ENCODE data around the gene AHNAK. TPM values are rescaled to one million over a fixed set of nuclear protein-coding genes. Genes with fewer than 3 reads are reported as not detected.

The AHNAK gene
- total RNA-seq, 1 donor, result 281 TPM

DNA sequence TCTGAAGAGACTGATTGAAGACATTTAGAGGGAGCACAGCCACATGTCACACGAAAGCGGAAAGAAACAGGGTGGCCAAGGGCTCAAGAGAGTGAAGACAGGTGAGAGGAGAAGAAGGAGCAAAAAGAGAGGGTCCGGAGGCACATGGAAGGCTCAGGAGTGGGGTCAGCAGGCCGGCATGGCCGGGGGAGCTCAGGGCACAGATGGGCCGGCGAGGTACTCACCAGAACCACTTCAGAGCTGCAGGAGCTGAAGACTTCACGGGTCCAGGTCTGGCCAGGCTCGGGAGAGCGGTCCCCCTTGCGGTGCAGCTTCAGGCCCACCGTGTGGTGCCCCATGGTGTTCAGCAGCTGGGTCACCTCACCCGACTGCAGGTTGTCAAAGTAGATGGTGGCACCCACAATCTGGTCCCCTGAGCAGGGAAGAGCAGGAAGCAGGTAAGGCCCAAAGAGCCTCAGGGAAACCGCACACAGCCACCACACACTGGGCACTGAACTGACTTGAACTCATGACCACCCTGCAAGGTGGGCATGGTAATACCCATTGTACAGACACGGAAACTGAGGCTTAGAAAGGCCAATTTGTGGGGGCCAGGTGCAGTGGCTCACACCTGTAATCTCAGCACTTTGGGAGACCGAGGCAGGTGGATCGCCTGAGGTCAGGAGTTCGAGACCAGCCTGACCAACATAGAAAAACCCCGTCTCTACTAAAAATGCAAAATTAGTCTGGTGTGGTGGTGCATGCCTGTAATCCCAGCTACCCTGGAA, 11.6 kb downstream of the AHNAK start:
- Histone ChIP-seq H3K4me1 (ENCODE audit: insufficient read depth, low read length) (peaks cover 22% of the 10 kb centered on the region), H3K27me3 (ENCODE audit: insufficient read depth, low read length) (no peaks in the 10 kb centered on the region), H3K9me3 (ENCODE audit: low read depth, low read length) (no peaks in the 10 kb centered on the region), H3K4me3 (ENCODE audit: low read length) (no peak overlapping the region)

DNA sequence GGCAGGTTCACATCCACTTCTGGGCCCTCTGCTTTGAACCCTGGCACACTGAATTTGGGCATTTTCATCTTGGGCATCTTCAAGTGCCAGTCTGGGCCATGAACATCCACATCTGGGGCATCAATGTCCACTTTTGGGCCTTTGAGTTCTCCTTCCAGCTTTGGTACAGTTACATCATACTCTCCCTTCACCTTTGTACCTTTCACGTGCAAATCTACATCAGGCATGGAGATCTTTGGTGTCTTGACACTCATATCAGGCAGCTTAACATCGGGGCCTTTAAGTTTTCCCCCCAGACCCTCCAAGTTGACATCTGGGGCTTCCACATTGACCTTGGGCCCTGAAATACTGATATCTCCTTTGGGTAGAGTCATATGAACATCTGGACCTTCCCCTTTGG, 14.5 kb downstream of the AHNAK start:
- Histone ChIP-seq H3K4me3 (ENCODE audit: low read length) (no peak overlapping the region), H3K27me3 (ENCODE audit: insufficient read depth, low read length) (no peaks in the 10 kb centered on the region), H3K4me1 (ENCODE audit: insufficient read depth, low read length) (no peaks in the 10 kb centered on the region), H3K9me3 (ENCODE audit: low read depth, low read length) (no peaks in the 10 kb centered on the region)

DNA sequence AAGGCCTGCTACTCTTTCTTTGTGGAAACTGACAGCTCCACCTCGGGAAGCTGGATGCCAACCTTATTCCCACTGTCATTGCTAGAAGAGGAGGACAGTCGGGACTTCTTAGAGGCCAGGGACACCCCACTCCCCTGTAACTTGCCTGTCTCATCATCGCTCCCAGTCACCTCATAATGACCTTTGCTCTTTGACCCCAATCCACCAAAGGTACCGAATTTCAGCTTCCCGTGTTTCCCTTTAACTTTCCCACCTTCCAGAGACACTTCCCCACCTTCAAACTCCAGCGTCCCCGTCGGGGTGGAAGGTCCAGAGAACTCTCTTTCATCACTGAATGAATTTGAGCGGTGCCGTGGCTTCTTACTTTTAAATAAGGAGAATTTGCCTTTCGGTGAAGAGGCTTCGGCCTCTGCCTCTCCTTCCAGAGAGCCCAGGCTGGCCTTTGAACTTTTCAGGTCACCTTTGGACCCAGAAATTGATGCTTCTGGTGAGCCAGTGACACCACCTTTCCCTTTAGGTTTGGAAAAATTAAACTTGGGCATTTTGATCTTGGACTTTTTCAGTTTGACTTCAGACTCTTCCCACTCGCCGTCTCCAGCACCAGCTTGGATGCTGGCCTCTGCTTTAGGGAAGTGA, 29.8 kb downstream of the AHNAK start:
- no peak overlapping the region for H3K4me3 ChIP-seq (ENCODE audit: low read length)
- no peaks in the 10 kb centered on the region for H3K9me3 ChIP-seq (ENCODE audit: low read depth, low read length)

DNA sequence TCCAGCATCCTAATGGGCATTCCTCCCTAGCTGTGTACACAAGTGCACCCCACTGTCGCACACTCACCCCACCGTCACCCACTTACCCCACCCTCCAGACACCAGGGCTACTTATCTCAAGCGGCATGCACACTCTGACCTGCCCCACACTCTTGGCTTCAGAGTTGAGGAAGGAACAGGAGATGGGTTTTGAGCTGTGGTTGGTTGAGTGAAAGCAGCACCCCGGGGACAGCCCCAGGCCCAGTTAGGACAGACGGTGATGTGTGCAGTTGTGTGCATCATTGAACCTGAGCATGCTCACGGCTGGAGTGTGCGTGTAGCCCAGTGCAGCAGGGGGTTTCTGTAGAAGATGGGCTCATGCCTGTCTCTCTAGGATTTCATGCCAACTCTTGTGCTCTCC, 32.5 kb downstream of the AHNAK start:
- H3K9me3 ChIP-seq (ENCODE audit: low read depth, low read length), result no peaks in the 10 kb centered on the region
- no peak overlapping the region for H3K4me3 ChIP-seq (ENCODE audit: low read length)
- H3K4me1 ChIP-seq (ENCODE audit: insufficient read depth, low read length), result peaks cover 7% of the 10 kb centered on the region
- no peaks in the 10 kb centered on the region for H3K27me3 ChIP-seq (ENCODE audit: insufficient read depth, low read length)

More for the DNA sequence above, 29.8 kb downstream of the AHNAK start:
- Histone ChIP-seq H3K4me1 (ENCODE audit: insufficient read depth, low read length) (peaks cover 3% of the 10 kb centered on the region), H3K27me3 (ENCODE audit: insufficient read depth, low read length) (no peaks in the 10 kb centered on the region)

DNA sequence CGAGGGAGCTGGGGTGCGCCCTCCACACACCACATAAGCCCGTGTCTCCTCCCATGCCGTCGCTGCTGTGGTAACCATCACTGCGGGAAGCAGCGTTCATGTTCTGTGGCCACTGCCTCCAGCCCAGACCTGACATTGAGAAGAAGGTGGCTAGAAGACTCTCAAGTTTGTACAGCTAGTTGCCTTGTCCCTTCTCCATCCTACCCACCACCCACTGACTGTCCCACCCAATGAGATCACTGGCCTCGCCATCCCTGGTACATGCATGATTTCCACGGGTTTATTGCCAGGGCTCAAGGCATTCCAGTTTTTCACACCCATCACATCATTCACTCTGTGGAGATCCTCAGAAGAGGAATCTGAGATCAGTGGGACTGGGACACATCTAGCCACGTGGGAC, 33.0 kb downstream of the AHNAK start:
- no peak overlapping the region for H3K4me3 ChIP-seq (ENCODE audit: low read length)

DNA sequence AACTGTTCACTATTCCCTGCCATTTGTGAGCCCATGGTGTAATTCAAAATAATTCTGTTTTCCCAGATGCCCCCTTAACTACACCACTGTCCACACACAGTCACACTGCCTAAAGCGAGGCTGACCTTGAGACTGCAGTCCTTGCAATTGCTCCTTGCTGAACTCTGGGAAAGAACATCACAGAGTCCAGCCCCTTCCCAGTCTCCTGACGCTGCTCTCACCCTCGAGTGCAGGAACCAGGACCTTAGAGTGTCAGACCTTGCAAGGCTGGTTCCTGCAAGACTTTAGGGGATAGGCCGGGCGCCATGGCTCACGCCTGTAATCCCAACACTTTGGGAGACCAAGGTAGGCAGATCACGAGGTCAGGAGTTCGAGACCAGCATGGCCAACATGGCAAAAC, 33.6 kb downstream of the AHNAK start:
- Histone ChIP-seq H3K4me3 (ENCODE audit: low read length) (no peak overlapping the region), H3K9me3 (ENCODE audit: low read depth, low read length) (no peaks in the 10 kb centered on the region), H3K27me3 (ENCODE audit: insufficient read depth, low read length) (no peaks in the 10 kb centered on the region), H3K4me1 (ENCODE audit: insufficient read depth, low read length) (peaks cover 17% of the 10 kb centered on the region)

More for the DNA sequence above, 33.0 kb downstream of the AHNAK start:
- H3K9me3 ChIP-seq (ENCODE audit: low read depth, low read length), result no peaks in the 10 kb centered on the region
- no peaks in the 10 kb centered on the region for H3K27me3 ChIP-seq (ENCODE audit: insufficient read depth, low read length)
- H3K4me1 ChIP-seq (ENCODE audit: insufficient read depth, low read length), result peaks cover 10% of the 10 kb centered on the region

DNA sequence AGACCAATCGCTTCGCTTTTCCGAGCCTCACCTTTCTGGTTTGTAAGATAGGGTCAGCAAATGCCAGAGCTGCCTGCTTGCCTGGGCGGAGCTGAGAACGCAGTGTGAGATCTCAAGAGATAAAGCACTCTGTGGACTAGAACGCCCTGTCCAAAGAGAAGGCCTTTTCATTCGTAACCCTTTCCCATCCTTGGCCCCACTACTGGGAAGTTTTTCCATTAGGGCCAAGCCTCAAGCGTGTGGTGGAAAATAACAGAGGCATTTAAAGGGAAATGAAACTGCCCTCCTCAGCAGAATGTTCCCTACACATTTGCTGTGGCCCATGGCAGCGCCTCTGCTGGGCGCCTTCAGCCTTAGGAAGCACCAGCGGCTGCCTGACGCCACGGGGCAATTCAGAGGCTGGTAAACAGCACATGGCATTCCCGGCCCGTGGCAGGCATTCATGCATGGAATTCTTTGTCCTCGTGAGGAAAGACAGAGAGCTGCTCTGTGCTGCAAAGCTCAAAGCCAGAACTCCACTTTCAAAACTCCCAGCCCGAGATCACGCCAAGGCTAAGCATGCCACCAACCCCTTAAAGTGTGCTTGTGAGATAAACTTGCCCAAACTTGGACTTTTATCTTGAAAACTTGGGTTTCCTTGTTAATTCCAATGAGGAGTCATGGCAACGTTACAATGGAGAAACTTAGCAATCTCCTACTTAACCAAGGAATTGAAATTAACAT, 38.1 kb downstream of the AHNAK start:
- H3K4me3 ChIP-seq (ENCODE audit: low read length), result no peak overlapping the region
- H3K4me1 ChIP-seq (ENCODE audit: insufficient read depth, low read length), result peaks cover 21% of the 10 kb centered on the region
- H3K9me3 ChIP-seq (ENCODE audit: low read depth, low read length), result no peaks in the 10 kb centered on the region
- no peaks in the 10 kb centered on the region for H3K27me3 ChIP-seq (ENCODE audit: insufficient read depth, low read length)

DNA sequence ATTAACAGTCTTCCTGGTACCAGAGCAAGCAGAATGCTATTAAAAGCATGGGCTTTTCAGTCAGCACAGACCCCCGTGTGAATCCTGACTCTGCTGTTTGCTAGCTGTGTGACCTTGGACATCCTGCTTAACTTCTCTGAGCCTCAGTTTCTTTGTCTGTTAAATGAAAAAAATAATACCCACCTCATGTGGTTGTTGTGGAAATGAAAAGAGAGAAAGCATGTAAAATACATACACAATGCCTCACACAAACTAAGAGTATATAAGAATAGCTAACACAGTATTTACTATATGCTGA, 39.5 kb downstream of the AHNAK start:
- no peaks in the 10 kb centered on the region for H3K27me3 ChIP-seq (ENCODE audit: insufficient read depth, low read length)
- peaks cover 32% of the 10 kb centered on the region for H3K4me1 ChIP-seq (ENCODE audit: insufficient read depth, low read length)
- H3K9me3 ChIP-seq (ENCODE audit: low read depth, low read length), result no peaks in the 10 kb centered on the region
- no peak overlapping the region for H3K4me3 ChIP-seq (ENCODE audit: low read length)

DNA sequence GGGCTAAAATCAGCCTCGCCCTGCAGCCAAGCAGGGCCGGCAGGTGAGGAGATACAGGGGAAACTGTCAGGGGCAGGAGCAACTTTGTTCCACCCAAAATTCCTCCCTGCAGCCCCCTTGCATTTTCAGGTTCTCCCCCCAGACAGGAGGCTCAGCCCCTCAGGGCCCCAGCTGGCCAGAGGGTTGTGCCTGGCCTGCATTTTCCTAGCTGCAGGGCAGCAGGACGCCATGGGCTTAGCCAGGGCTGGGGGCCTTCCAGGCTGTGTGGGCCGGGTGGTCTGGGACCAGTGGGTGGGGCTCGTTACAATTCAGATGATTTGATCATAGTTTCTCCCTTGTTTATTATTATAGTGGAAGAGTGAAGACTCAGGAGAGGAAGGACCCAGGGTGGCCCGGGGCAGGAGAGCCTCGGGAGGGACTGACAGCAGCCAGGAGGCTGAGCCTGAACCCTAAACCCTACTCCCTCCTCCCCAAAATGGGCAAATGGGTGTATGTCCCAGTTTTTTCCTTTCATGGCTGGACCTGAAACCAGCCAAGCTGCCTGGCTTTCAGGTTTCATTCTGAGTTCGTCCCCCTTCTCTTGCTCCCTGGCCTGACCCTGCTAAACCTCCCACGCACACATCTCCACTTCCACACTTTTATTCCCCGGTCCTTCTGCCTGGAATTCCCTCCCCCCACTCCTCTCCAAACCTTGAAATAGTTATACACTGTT, 40.0 kb downstream of the AHNAK start:
- no peaks in the 10 kb centered on the region for H3K9me3 ChIP-seq (ENCODE audit: low read depth, low read length)
- H3K4me3 ChIP-seq (ENCODE audit: low read length), result no peak overlapping the region
- peaks cover 37% of the 10 kb centered on the region for H3K4me1 ChIP-seq (ENCODE audit: insufficient read depth, low read length)
- no peaks in the 10 kb centered on the region for H3K27me3 ChIP-seq (ENCODE audit: insufficient read depth, low read length)

DNA sequence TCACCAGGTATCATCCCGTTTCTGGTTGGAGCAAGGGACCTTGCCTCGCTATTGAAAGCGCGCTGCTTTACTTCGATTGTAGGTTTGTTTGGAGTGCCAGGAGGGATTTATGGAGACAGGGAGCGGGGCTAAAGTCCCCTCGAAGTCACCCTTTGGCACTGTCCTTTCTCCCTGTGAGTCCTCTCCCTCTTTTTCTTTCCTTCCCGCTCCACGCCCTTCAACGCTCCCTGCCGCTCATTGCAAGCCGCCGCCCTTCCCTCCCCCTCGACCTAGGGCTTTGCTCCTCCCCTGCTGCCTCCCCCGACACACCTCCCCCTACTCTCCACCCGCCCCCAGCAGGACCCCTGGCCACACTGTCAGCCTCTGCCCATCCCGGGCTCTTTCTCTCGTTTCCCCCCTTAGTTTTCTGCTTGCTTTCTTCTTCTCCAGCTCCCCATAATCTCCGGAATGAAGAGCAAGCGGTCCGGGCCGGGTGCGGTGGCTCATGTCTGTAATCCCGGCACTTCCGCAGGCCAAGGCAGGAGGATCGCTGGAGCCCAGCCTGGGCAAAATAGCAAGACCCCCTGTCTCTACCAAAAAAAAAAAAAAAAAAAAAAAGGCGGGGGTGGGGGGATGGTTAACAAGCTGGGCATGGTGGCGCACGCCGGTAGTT, 41.0 kb downstream of the AHNAK start:
- Histone ChIP-seq H3K4me1 (ENCODE audit: insufficient read depth, low read length) (peaks cover 44% of the 10 kb centered on the region), H3K4me3 (ENCODE audit: low read length) (no peak overlapping the region), H3K27me3 (ENCODE audit: insufficient read depth, low read length) (no peaks in the 10 kb centered on the region), H3K9me3 (ENCODE audit: low read depth, low read length) (no peaks in the 10 kb centered on the region)

DNA sequence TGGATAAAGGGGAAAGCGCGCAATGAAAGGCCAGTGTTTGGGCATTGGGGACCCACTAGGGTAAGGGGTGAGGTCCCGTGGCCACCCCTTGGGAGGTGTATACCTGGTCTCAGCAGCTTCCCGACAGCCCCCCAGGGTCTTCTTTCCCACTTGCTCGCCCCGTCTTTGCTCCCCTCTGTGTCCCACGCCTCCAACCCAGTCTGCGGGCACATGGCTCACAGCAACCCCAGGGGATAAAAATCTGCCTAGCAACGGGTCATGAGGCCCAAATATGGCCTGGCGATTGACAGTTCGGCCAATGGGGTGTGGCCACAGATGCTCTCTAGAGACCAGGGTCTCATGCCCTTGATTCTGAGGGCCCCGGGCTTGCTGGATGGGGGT, 41.6 kb downstream of the AHNAK start:
- Histone ChIP-seq H3K4me1 (ENCODE audit: insufficient read depth, low read length) (peaks cover 49% of the 10 kb centered on the region), H3K4me3 (ENCODE audit: low read length) (no peak overlapping the region), H3K27me3 (ENCODE audit: insufficient read depth, low read length) (no peaks in the 10 kb centered on the region), H3K9me3 (ENCODE audit: low read depth, low read length) (no peaks in the 10 kb centered on the region)

DNA sequence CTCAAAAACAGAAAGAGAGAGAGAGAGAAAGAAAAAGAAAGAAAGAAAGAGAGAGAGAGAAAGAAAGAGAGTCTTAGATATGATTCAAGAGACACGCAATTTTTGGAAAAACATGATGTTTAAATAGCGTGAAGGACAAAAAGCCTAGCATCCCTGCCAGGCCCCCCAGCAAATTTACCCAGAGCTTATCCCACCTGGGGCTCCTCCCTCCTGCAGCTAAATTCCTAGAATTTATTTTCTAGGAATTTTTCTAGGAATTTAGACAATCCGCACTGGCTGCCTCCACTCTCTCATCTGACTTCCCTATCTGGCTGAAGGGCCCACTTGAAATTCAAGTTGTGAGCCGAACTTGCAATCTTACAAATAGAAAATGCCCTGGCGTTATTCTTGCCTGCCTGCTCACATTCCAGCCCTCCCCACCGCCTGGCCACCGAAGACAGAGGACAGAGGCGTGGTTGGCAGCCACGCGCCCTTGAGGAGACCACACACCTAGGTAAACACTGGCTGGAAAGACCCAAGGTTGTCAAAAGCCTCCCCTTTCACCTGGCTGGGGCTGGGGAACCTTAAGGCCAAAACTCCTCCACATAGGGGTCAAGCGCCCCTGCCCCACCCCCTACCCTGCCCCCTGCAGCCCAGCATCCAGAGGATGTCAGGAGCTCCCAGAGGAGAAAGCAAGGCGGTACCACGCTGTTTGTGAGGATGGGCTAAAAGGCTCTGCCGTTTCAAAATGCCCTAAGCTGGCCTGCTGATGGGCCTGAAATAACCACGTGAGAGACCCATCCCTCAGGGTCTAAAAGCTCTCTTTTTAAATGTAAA, 42.2 kb downstream of the AHNAK start:
- H3K4me1 ChIP-seq (ENCODE audit: insufficient read depth, low read length), result peaks cover 56% of the 10 kb centered on the region
- no peaks in the 10 kb centered on the region for H3K27me3 ChIP-seq (ENCODE audit: insufficient read depth, low read length)

DNA sequence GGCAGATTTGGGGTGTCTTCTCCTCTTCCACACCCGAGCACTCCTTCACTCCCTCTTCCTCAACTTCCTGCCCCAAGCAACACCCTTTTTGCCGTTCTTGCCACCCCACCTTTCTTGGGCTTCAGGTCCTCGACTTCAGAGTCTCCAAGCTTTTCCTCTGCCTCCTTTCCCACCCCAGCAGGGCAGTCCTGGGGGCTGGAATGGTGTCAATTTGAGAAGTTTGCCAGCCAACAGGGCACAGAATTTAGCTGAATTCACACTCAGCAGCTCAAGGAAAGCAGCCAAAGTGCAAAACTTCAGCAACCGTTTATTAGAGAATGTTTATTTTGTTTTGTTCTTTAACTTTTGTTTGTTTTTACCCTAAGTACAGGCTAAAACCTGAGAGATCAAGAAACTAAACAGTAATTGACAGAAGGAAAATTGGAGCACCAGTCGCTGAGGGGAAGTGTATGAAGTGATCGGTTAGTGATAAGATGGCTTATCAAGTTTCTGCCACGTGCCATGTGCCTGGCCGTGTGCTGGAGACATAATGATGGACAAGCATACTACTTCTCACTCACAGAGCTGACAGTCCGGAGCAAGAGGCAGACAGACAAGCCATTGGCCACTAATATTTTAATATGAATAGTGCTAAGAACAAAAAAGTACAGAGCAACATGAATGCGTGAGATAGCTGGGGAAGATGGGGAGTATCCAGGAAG, 44.4 kb downstream of the AHNAK start:
- H3K9me3 ChIP-seq (ENCODE audit: low read depth, low read length), result no peaks in the 10 kb centered on the region
- H3K27me3 ChIP-seq (ENCODE audit: insufficient read depth, low read length), result no peaks in the 10 kb centered on the region
- H3K4me3 ChIP-seq (ENCODE audit: low read length), result no peak overlapping the region
- H3K4me1 ChIP-seq (ENCODE audit: insufficient read depth, low read length), result peaks cover 64% of the 10 kb centered on the region

More for the DNA sequence above, 42.2 kb downstream of the AHNAK start:
- Histone ChIP-seq H3K9me3 (ENCODE audit: low read depth, low read length) (no peaks in the 10 kb centered on the region), H3K4me3 (ENCODE audit: low read length) (no peak overlapping the region)

All from mononuclear cell (primary cell).